ENCODE measurements around the gene TIGAR.
A peak's percentile ranks its signal among the peaks of the same experiment; 100 is the strongest.

Gene TIGAR

DNA sequence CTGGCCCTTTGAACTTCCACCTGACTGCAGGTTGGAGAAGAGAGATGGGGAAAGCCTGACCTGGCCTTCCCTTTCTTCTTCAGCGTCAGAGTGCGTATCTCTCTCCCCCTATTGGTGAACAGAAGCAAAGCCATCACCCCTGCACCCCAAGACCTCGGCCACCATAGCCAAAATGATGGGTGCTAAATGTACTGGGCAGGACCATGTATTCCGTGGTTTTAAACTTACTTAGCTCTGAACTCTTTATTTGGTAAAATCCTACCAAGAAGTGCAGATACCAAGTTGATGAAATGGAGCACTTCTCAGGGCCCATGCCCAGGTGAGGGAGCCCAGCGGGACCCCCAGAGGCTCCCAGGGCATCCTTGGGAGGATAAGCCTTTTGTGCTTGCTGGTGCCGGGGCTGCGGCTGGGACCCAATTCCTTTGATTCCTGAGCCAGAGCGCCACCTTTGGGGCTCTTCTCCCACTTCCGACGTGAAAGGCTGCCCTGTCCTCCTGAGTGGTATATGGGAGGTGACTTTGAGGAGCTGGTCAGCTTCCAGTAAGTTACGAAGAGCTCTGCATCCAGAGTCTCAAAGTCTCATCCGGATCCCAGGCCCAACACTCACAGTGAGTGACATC is 38.0 kb upstream of the TIGAR start:
- no peak for DNase-seq (ENCODE audit: low spot score)

DNA sequence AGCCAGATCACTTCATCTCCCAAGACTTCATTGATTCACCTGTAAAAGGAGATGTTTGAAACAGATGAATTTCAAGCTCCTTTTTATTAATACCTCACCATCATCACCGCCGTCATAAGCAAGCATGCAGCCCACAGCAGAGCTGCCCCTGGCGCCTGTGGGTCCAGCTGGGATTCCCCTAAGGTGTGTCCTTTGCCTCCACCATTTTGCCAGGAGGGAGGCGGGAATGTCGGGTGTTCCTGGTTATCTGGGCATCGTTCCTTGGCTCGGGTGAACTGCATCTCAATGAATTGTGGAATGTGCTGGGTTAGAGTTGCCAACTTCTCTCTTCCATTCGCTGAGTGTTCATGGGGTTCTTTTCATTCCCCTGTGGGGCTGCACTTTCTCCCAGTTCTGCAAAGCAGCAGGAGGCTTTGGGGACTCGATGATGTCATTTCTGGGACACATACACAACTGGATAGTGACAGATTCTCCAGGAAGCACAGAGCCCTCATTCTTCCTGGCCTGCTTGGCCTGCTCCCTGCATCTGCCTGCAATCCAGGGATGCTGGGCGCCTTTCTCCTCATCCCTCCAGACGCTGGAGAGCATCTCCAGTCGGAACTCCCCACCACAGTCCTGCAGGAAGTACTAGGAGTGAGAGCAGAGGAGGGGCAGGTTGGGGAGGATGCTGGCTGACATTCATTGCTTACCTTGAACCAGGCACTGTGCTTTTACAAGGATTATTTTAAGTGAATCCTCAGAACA is 37.3 kb upstream of the TIGAR start:
- DNase-seq (ENCODE audit: low spot score), result no peak

DNA sequence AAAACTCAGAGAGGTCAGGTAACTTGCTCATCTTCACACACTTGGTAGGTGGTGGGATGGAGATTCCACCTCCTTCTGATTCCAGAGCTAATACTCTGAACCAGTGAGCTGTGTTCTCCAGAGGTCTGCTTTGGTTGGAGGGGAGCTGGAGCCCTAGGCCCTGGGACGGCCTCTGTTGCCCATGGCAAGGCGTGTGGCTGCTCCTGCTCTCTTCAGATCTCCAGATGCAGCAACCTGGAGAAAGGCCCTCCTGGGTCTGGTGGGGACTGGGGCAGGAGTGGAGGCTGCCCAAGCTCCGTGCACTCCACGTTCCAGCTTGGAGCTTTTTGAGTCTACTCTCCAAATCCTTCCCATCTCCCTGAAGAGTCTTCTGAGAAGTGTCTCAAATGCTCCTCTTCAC is 36.7 kb upstream of the TIGAR start:
- DNase-seq (ENCODE audit: low spot score), result no peak

- no peak for DNase-seq (ENCODE audit: low spot score)
Observed at GRCh38 chr12:4285070-4285469, 35.9 kb upstream of the TIGAR start.

GRCh38 chr12:4286228-4286627 is 34.8 kb upstream of the TIGAR start:
- no peak for DNase-seq (ENCODE audit: low spot score)

GRCh38 chr12:4286771-4287317 is 34.2 kb upstream of the TIGAR start:
- no peak for DNase-seq (ENCODE audit: low spot score)

GRCh38 chr12:4287325-4288211 is 33.4 kb upstream of the TIGAR start:
- peak; percentile 73 for DNase-seq (ENCODE audit: low spot score)

- no peak for DNase-seq (ENCODE audit: low spot score)
Observed at GRCh38 chr12:4288296-4289131, 32.5 kb upstream of the TIGAR start.

- DNase-seq (ENCODE audit: low spot score), result no peak
Observed at GRCh38 chr12:4289231-4289878, 31.7 kb upstream of the TIGAR start.

DNA sequence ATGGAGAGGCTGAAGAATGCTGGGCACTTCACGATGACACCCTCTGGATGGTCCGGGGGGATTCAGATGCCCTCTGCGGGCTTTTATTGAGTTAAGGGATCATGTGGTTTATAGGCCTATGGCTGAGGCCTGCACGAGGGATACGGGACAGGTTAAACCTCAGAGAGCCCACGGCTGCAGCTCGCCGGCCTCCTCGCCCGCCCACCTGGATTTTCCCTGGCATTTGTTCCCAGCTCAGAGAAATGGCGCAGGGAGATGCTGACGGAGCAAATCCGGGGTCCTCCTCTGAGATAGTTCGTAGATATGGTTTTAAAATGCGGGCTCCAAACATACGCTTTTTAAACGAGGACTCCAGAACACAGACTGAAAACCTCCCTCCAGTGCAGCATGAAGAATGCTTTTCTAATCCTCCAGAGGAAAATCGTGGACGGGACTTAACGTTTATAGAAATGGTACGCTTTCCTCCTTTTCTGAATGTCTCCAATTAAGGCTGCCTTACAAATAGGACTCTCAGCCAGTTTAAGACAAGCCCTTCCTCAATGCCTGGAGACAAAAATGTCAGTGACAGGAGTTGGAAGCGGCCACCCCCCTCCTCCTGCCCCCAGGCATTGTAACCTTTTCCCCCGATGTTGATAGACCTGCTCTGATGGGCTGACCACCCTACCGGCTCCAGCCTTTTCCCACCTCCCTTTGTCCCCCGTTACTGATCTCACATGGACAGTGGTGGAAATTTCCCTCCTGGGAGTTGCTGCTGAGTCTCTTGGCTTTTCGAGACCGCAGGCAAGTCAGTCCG is 30.8 kb upstream of the TIGAR start:
- DNase-seq (ENCODE audit: low spot score), result no peak

DNA sequence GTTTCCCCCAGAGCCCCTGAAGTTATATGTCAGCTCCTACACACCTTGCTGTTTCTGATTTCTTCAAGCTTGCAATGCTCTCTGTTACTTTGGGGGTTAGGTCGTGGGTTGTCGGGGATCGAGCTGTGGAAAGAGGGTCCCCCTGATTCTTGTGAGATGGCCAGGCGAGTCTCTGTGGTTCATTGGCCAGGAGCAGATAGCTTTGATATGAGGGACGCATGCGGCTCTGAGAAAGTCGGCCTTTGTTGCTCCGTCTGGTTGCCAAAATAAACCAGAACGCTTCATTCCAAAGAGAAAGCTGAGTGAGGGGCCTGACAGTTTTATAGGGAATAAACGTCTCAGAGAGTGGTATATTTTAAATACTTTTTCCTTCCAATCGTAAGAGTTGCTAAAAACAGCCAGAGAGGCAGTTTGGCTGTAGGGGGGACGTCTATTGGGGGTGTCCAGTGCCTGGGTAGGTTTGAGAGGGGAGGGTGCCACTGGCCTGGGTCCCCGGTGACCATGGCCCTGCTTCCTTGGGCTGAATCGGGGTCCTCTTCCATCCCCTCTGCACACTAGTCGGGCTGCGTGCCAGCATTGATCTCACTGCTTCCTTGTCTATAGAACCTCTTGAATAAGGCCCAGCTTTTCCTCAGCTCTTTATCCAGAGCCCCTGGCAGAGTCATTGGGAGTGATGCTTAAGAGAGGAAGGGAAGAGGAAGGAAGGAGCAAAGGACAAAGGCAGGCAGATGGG is 28.5 kb upstream of the TIGAR start:
- no peak for DNase-seq (ENCODE audit: low spot score)

- DNase-seq (ENCODE audit: low spot score), result no peak
Observed at GRCh38 chr12:4293299-4293965, 27.6 kb upstream of the TIGAR start.

GRCh38 chr12:4293966-4294505 is 27.0 kb upstream of the TIGAR start:
- DNase-seq (ENCODE audit: low spot score), result no peak

DNA sequence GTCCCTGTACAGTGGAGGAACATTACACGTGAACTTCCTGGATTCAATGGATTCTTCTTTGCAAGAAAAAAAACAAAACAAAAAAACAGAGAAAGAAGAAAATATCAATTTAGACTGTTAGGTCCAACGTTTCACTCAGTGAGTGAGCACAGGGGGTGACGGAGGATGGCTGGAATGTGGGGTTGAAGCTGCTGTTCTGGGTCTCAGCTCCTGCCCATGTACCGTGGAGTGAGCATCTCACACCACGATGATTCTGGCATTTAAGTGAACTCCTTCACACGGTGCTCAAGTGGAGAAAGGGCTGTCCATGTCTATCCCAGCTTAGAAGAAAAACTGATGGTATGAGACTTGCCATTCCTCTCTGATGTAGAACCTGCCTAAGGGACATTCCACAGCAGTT is 24.3 kb upstream of the TIGAR start:
- DNase-seq (ENCODE audit: low spot score), result no peak

DNA sequence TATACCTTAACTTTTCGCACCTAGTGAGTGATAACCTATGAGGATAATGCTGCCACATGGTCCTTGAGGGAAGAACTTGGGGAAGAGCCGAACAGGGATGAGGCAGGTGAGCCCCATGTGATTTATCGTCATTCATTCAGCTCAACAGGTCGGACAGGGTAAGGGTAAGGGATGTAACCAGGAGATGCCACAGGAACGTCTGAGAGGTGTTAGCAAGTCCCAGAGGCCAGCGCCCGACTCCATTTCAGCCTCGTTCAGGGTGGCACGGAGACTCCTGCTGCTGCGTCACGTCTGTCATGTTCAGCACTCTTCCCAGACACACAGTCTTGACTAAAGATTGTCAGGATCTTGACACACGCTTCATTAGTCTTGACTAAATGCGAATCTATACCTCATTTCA is 23.4 kb upstream of the TIGAR start:
- no peak for DNase-seq (ENCODE audit: low spot score)

GRCh38 chr12:4300883-4301282 is 20.1 kb upstream of the TIGAR start:
- DNase-seq (ENCODE audit: low spot score), result no peak

GRCh38 chr12:4301932-4302501 is 19.0 kb upstream of the TIGAR start:
- DNase-seq (ENCODE audit: low spot score), result no peak

DNA sequence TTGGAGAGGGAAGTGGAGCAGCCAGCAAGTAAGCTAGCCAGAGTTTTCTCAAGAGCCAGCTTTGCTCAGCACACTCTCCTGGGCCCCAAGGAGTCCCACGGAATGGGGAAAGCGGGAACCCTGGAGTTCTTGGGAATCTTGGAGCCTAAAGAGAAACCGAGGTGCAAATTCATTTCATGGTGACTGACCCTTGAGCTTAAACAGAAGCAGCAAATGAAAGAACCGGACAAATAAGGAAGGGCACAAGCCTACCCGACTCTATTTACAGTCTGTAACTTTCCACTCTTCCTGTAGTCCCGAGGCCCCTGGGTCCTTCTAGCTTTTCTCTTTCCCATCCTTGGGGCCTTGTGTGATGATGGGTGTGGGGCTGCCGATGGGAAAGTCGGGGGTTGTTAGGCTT is 18.1 kb upstream of the TIGAR start:
- no peak for DNase-seq (ENCODE audit: low spot score)

DNA sequence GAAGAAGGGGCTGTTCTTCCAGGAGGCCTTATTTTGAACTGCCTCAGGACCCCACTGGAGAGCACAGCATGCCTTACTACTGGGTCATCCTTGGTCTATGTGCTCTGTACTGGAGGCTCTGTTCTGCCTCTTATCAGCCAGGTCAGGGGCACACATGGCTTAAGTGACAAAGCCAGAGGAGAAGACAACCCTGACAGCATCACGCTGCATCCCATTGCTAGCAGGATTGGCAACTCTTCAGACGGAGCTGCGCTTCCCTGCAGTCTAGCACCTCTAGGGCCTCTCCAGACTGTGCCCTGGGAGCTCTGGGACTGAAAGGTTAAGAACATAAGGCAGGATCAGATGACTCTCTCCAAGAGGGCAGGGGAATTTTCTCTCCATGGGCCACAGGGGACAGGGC is 17.3 kb upstream of the TIGAR start:
- DNase-seq (ENCODE audit: low spot score), result no peak
